K562 (cell line): ENCODE data around the gene GNAS-AS1. TPM values are rescaled to one million over a fixed set of nuclear protein-coding genes. Genes with fewer than 3 reads are reported as not detected.

ENCODE experiments used
- ATAC-seq: fragments of 200-7000 bp; cut with Tn5 transposase; 3 replicates; pipeline ENCODE4 v1.9.1; 2020; ENCODE audit warnings: moderate library complexity
- BruUV-seq: library from RNA; stranded (reverse); fragments of 400-500 nt; replicated peaks from 2 replicates; lab custom pipeline; 2021; lab: Mats Ljungman, UMichigan
- CTCF ChIA-PET: fragments of 300-600 bp; formaldehyde crosslinking; extraction: SDS; loops from one replicate; lab custom pipeline; 2021; ENCODE audit warnings: low intra/inter-chr PET ratio; lab: Yijun Ruan, JAX
- POLR2A ChIA-PET: fragments of 300-600, 350-650 bp; sonication (Branson Sonifier 250); formaldehyde crosslinking; extraction: SDS; loops from one replicate; lab custom pipeline; 2021; ENCODE audit warnings: antibody characterized with exemption, inconsistent platforms; lab: Yijun Ruan, JAX
- DNase-seq, 4 experiments: peaks; one replicate each; pipeline versions ENCODE4 v3.0.0 to v3.0.0-alpha.2; 2011 to 2018; ENCODE audit warnings: low spot score in 3 of 4, mixed read lengths in 3 of 4; ENCODE audit errors: extremely low read depth in 1 of 4
- FAIRE-seq: peaks from 2 replicates; lab custom pipeline; 2011; peaks lifted over from hg19 to GRCh38; lab: Jason Lieb, UNC
- H2AFZ ChIP-seq: 2 replicates; pipeline ENCODE4 v1.6.0; 2011; ENCODE audit warnings: low read depth, low read length, control low read depth, inconsistent platforms
- H3K27ac ChIP-seq: fragments of 200-600 bp; 3 replicates; pipeline ENCODE4 v1.8.0; 2011; ENCODE audit warnings: low read depth, mild to moderate bottlenecking, control low read depth, inconsistent platforms, low read length, moderate library complexity, mixed read lengths; ENCODE audit errors: extremely low read depth
- H3K27me3 ChIP-seq, 2 experiments: fragments of 300-600 bp in 1 of 2; 2 replicates in 1 of 2; 3 replicates in 1 of 2; pipeline versions ENCODE4 v1.6.0 to v1.8.0; 2011; ENCODE audit warnings: inconsistent platforms in 2 of 2, low read length in 2 of 2, mild to moderate bottlenecking in 1 of 2, mixed read lengths in 1 of 2, moderate library complexity in 1 of 2; ENCODE audit not compliant: control insufficient read depth in 2 of 2, insufficient read depth in 2 of 2
- H3K36me3 ChIP-seq: fragments of 300-600 bp; 3 replicates; pipeline ENCODE4 v1.8.0; 2011; ENCODE audit warnings: mild to moderate bottlenecking, low read length, inconsistent platforms; ENCODE audit not compliant: control insufficient read depth, insufficient read depth
- H3K4me1 ChIP-seq, 2 experiments: fragments of 200-600 bp in 1 of 2; replicated peaks in 1 of 2; 2 replicates in 1 of 2; 3 replicates in 1 of 2; pipeline versions ENCODE4 v1.5.1 to v1.8.0; 2011; ENCODE audit warnings: inconsistent platforms in 2 of 2, low read length in 2 of 2, mild to moderate bottlenecking in 1 of 2, mixed read lengths in 1 of 2, moderate library complexity in 1 of 2; ENCODE audit not compliant: control insufficient read depth in 2 of 2, insufficient read depth in 2 of 2
- H3K4me2 ChIP-seq: 2 replicates; pipeline ENCODE4 v1.6.1; 2011; ENCODE audit warnings: low read length, control low read depth, inconsistent platforms, mixed read lengths; ENCODE audit not compliant: insufficient read depth
- H3K4me3 ChIP-seq: fragments of 200-600 bp; sonication (generic), shearing (Covaris generic); 2 replicates; pipeline ENCODE4 v1.5.1; 2016; ENCODE audit warnings: control low read depth, inconsistent platforms
- H3K79me2 ChIP-seq: fragments of 200-600 bp; 3 replicates; pipeline ENCODE4 v1.8.0; 2011; ENCODE audit warnings: low read length, inconsistent platforms; ENCODE audit not compliant: control insufficient read depth, insufficient read depth
- H3K9ac ChIP-seq, 2 experiments: 2 replicates each; pipeline versions ENCODE4 v1.6.0 to v1.6.1; 2011; ENCODE audit warnings: low read depth in 2 of 2, low read length in 2 of 2, control low read depth in 1 of 2, inconsistent platforms in 1 of 2, mild to moderate bottlenecking in 1 of 2, mixed read lengths in 1 of 2; ENCODE audit not compliant: insufficient read depth in 1 of 2
- H3K9me1 ChIP-seq: one replicate; pipeline ENCODE4 v1.6.0; 2011; ENCODE audit warnings: inconsistent platforms, mild to moderate bottlenecking, low read length, moderate library complexity; ENCODE audit not compliant: control insufficient read depth, insufficient read depth
- H3K9me3 ChIP-seq: replicated peaks from 2 replicates; pipeline ENCODE4 v1.5.1; 2011; ENCODE audit warnings: low read depth, low read length, inconsistent platforms; ENCODE audit not compliant: control insufficient read depth, insufficient read depth
- H4K20me1 ChIP-seq: replicated peaks from 2 replicates; pipeline ENCODE4 v1.6.1; 2011; ENCODE audit warnings: low read length, inconsistent platforms, mixed read lengths; ENCODE audit not compliant: control insufficient read depth, insufficient read depth
- CBX8 ChIP-seq: fragments of 200-600 bp; sonication (generic); IDR thresholded peaks from 2 replicates; pipeline ENCODE4 v1.6.1; 2012; ENCODE audit warnings: borderline replicate concordance, mixed run types, low read depth, mild to moderate bottlenecking, moderate library complexity, mixed read lengths, low read length, control low read depth, inconsistent platforms; ENCODE audit not compliant: poor library complexity, severe bottlenecking; ENCODE audit errors: extremely low read depth
- CEBPB ChIP-seq: fragments of 450-650 bp; IDR thresholded peaks from 2 replicates; pipeline ENCODE4 v1.6.1; 2016; ENCODE audit warnings: missing genetic modification characterization, missing compliant biosample characterization
- KAT7 ChIP-seq: sonication (generic); formaldehyde crosslinking; IDR thresholded peaks from 2 replicates; pipeline ENCODE4 v1.8.0; 2022; ENCODE audit warnings: missing genetic modification reagents, mild to moderate bottlenecking, borderline replicate concordance
- MAX ChIP-seq: sonication (generic); formaldehyde crosslinking; IDR thresholded peaks from 2 replicates; pipeline ENCODE4 v1.9.0; 2022; ENCODE audit warnings: mild to moderate bottlenecking, missing genetic modification reagents
- NCOA2 ChIP-seq, 2 experiments: fragments of 450-650 bp; IDR thresholded peaks; 2 replicates each; pipeline ENCODE4 v1.6.1; 2018; ENCODE audit warnings: mild to moderate bottlenecking in 2 of 2, moderate library complexity in 1 of 2; ENCODE audit not compliant: partially characterized antibody in 2 of 2
- RERE ChIP-seq: sonication (generic); formaldehyde crosslinking; IDR thresholded peaks from 2 replicates; pipeline ENCODE4 v1.8.0; 2023; ENCODE audit warnings: missing genetic modification reagents, mild to moderate bottlenecking, borderline replicate concordance
- YY1 ChIP-seq, 3 experiments: IDR thresholded peaks; 2 replicates each; pipeline ENCODE4 v1.6.1; 2011; ENCODE audit warnings: low read length in 2 of 3, mild to moderate bottlenecking in 2 of 3, moderate library complexity in 2 of 3, borderline replicate concordance in 1 of 3, control low read depth in 1 of 3, low read depth in 1 of 3; ENCODE audit not compliant: insufficient read depth in 3 of 3, insufficient replicate concordance in 2 of 3, control insufficient read depth in 1 of 3, insufficient read length in 1 of 3; ENCODE audit errors: extremely low read depth in 1 of 3
- ZNF12 ChIP-seq: sonication (generic); formaldehyde crosslinking; IDR thresholded peaks from 2 replicates; pipeline ENCODE4 v1.4.0; 2020; ENCODE audit warnings: mild to moderate bottlenecking, missing genetic modification reagents
- ZNF217 ChIP-seq: sonication (generic); formaldehyde crosslinking; IDR thresholded peaks from 2 replicates; pipeline ENCODE4 v1.8.0; 2022; ENCODE audit warnings: mild to moderate bottlenecking, missing genetic modification reagents
- ZNF398 ChIP-seq: fragments of 250-450 bp; sonication (Bioruptor Pico); IDR thresholded peaks from 2 replicates; pipeline ENCODE4 v1.8.0; 2021; ENCODE audit warnings: moderate library complexity, mild to moderate bottlenecking, inconsistent platforms
- WGBS: fragments of 100-300 bp; shearing (Covaris generic); methylation state at CpG from one replicate; pipeline ENCODE4 v1.1.6; 2016; ENCODE audit warnings: low coverage, mixed read lengths; ENCODE audit not compliant: insufficient coverage; ENCODE audit errors: missing lambda C conversion rate; 5-methylcytosine and 5-hydroxymethylcytosine counted together
- in situ Hi-C: fragments of 300-500 bp; cut with MboI; formaldehyde crosslinking; loops from 4 replicates; pipeline ENCODE4 v1.15.0; 2018; ENCODE audit warnings: inconsistent platforms, mixed read lengths
- intact Hi-C: fragments of 100-400 bp; cut with micrococcal nuclease; formaldehyde crosslinking; loops from 2 replicates; pipeline ENCODE4 v1.14.2; 2022
- polyA plus RNA-seq, 8 experiments: library from polyadenylated mRNA; depleted of rRNA in 4 of 8; stranded (reverse) in 5 of 8; unstranded in 3 of 8; fragments of >200 nt; fragmentation: Nextera tagmentation in 2 of 8; fragmentation: Illumina TruSeq in 1 of 8; extraction: Ambion mirVana in 2 of 8; extraction: Trizol in 1 of 8; gene quantifications; 2 replicates each; pipeline versions ENCODE4 v1.2.1 to v1.2.3, GENCODE V29; 2011 to 2014; ENCODE audit warnings: inconsistent platforms in 1 of 8, missing spikeins in 1 of 8
- total RNA-seq, 7 experiments: library from RNA; depleted of rRNA in 6 of 7; stranded (reverse); fragments of >200 nt in 6 of 7; fragmentation: Illumina TruSeq in 2 of 7; extraction: Trizol in 2 of 7; gene quantifications; 2 replicates each; pipeline versions ENCODE4 v1.2.1 to v1.2.3, GENCODE V29; 2011 to 2021; ENCODE audit warnings: low replicate concordance in 1 of 7

Gene GNAS-AS1
- total and polyA plus RNA-seq, 9 of the 15 experiments (the other 6 are each of a cell fraction or from before 2014, with no cell fraction given), result 0.04 to 2.5 (median 0.25) TPM

GRCh38 chr20:58839474-58839874, 11.2 kb downstream of the GNAS-AS1 start:
- intact Hi-C loops, result loop anchor here (2.0 to 10.0 kb wide), 3 partner anchors 187 to 605 kb away; partner anchors contain the start of gene STX16
- no peak for TF ChIP-seq CEBPB (tag)
- TF ChIP-seq NCOA2 (IDR thresholded peaks at IDR 0.05; ENCODE audit: partially characterized antibody in 2 of 2), result no peak
- TF ChIP-seq YY1 (IDR thresholded peaks at IDR 0.05; ENCODE audit: borderline replicate concordance in 1 of 3, control insufficient read depth in 1 of 3, extremely low read depth in 1 of 3, insufficient read depth in 3 of 3, insufficient read length in 1 of 3, insufficient replicate concordance in 2 of 3, low read depth in 1 of 3, low read length in 2 of 3), result no peak
- no peak for TF ChIP-seq ZNF398 (CRISPR knock-in tag)
- TF ChIP-seq CBX8, result no peak
- TF ChIP-seq ZNF217 (CRISPR knock-in tag), result no peak
- TF ChIP-seq KAT7 (CRISPR knock-in tag), result no peak
- no peak for TF ChIP-seq RERE (CRISPR knock-in tag)
- peak; percentile 66 for TF ChIP-seq MAX
- no peak for TF ChIP-seq ZNF12 (CRISPR knock-in tag)

More at GRCh38 chr20:58839474-58839874, 11.2 kb downstream of the GNAS-AS1 start:
- ATAC-seq, result peak; percentile 91
- Histone ChIP-seq H3K36me3 (no peaks in the 10 kb centered on the region), H3K27ac (no peak overlapping the region), H3K9ac (no peak overlapping the region), H2AFZ (no peak overlapping the region), H3K79me2 (no peaks in the 10 kb centered on the region), H4K20me1 (peaks cover 4% of the 10 kb centered on the region; the same call in 1 of the 2 replicates), H3K9me3 (no peaks in the 10 kb centered on the region), H3K9me1 (no peaks in the 10 kb centered on the region), H3K4me3 (no peak overlapping the region), H3K4me1 (peaks cover 0 to 12% of the 10 kb centered on the region in 2 experiments; a peak in 1 of 5 replicates), H3K27me3 (peaks cover 18 to 44% of the 10 kb centered on the region in 2 experiments; a peak in 4 of 5 replicates), H3K4me2 (no peak overlapping the region)
- BruUV-seq, result no TSS peak
- in situ Hi-C loops, result no loop called here
- no peak for FAIRE-seq
- CTCF ChIA-PET, result interaction anchor here (0.6 to 2.2 kb wide), 2 partner anchors 358 to 602 kb away, joined by 3 to 8 read pairs; no protein-coding TSS in a partner anchor
- WGBS, result 6% methylated on average over 15 of the region's 27 CpGs
- peak; percentile 50 to 61 (median 58) for DNase-seq
- POLR2A ChIA-PET, result interaction anchor here (0.9 kb wide), 2 partner anchors 358 to 613 kb away, joined by 3 read pairs; no protein-coding TSS in a partner anchor
